K562 (cell line): ENCODE results near the gene BRD3. TPM values are rescaled to one million over a fixed set of nuclear protein-coding genes. Genes with fewer than 3 reads are reported as not detected.

Experiments used
- HMGN3 ChIP-seq: IDR thresholded peaks from 2 replicates; pipeline ENCODE4 v1.6.1; 2011; ENCODE audit warnings: borderline replicate concordance, low read depth, mild to moderate bottlenecking, mixed read lengths, low read length; ENCODE audit not compliant: insufficient read length; ENCODE audit errors: extremely low read depth
- REST ChIP-seq, 2 experiments: fragments of 450-650 bp; formaldehyde crosslinking in 1 of 2; IDR thresholded peaks; 2 replicates each; pipeline versions ENCODE4 v1.4.0 to v1.6.1; 2014 to 2020; ENCODE audit warnings: mild to moderate bottlenecking in 2 of 2, borderline replicate concordance in 1 of 2, low read depth in 1 of 2
- polyA plus RNA-seq, 8 experiments: library from polyadenylated mRNA; depleted of rRNA in 4 of 8; stranded (reverse) in 5 of 8; unstranded in 3 of 8; fragments of >200 nt; fragmentation: Nextera tagmentation in 2 of 8; fragmentation: Illumina TruSeq in 1 of 8; extraction: Ambion mirVana in 2 of 8; extraction: Trizol in 1 of 8; gene quantifications; 2 replicates each; pipeline versions ENCODE4 v1.2.1 to v1.2.3, GENCODE V29; 2011 to 2014; ENCODE audit warnings: inconsistent platforms in 1 of 8, missing spikeins in 1 of 8
- total RNA-seq, 7 experiments: library from RNA; depleted of rRNA in 6 of 7; stranded (reverse); fragments of >200 nt in 6 of 7; fragmentation: Illumina TruSeq in 2 of 7; extraction: Trizol in 2 of 7; gene quantifications; 2 replicates each; pipeline versions ENCODE4 v1.2.1 to v1.2.3, GENCODE V29; 2011 to 2021; ENCODE audit warnings: low replicate concordance in 1 of 7

The BRD3 gene
- total and polyA plus RNA-seq, 9 of the 15 experiments (the other 6 are each of a cell fraction or from before 2014, with no cell fraction given), result 0.82 to 37.1 (median 4.2) TPM

- TF ChIP-seq REST (IDR thresholded peaks at IDR 0.05; ENCODE audit: borderline replicate concordance) (no peak), REST (CRISPR knock-in tag; IDR thresholded peaks at IDR 0.05; ENCODE audit: low read depth) (no peak), HMGN3 (no peak)
Observed at GRCh38 chr9:133982971-133983720, 84.7 kb downstream of the BRD3 start (continued).
